Measurements from ENCODE around the gene PEX7.
"Not testable (repeated sequence)": the region's sequence is repeated elsewhere in the genome, so short reads cannot be mapped to it uniquely, and the experiment has no call there.

PEX7 gene

GRCh38 chr6:136801581-136801980 lies 20.8 kb upstream of the PEX7 start:
- Mint-ChIP-seq H3K4me1 (ENCODE audit: low read depth) (no peaks in the 10 kb centered on the region), H3K27ac (no peak overlapping the region), H3K27me3 (peaks cover 1% of the 10 kb centered on the region), H3K9me3 (ENCODE audit: low read depth) (no peaks in the 10 kb centered on the region), H3K4me3 (no peak overlapping the region), H3K36me3 (no peaks in the 10 kb centered on the region)

GRCh38 chr6:136803608-136804007 lies 18.8 kb upstream of the PEX7 start:
- no peak overlapping the region for H3K27ac Mint-ChIP-seq
- no peak overlapping the region for H3K4me3 Mint-ChIP-seq
- no peaks in the 10 kb centered on the region for H3K9me3 Mint-ChIP-seq (ENCODE audit: low read depth)
- H3K27me3 Mint-ChIP-seq, result peaks cover 1% of the 10 kb centered on the region
- no peaks in the 10 kb centered on the region for H3K4me1 Mint-ChIP-seq (ENCODE audit: low read depth)
- no peaks in the 10 kb centered on the region for H3K36me3 Mint-ChIP-seq

GRCh38 chr6:136809091-136809860 lies 13.1 kb upstream of the PEX7 start:
- H3K36me3 Mint-ChIP-seq, result no peaks in the 10 kb centered on the region
- no peak overlapping the region for H3K27ac Mint-ChIP-seq
- H3K9me3 Mint-ChIP-seq (ENCODE audit: low read depth), result no peaks in the 10 kb centered on the region
- no peaks in the 10 kb centered on the region for H3K27me3 Mint-ChIP-seq
- H3K4me1 Mint-ChIP-seq (ENCODE audit: low read depth), result peaks cover 4% of the 10 kb centered on the region
- H3K4me3 Mint-ChIP-seq, result no peak overlapping the region

- peaks cover 4% of the 10 kb centered on the region for H3K4me1 Mint-ChIP-seq (ENCODE audit: low read depth)
Measured at GRCh38 chr6:136811272-136811671, 11.1 kb upstream of the PEX7 start.

GRCh38 chr6:136812174-136812573 lies 10.2 kb upstream of the PEX7 start:
- Mint-ChIP-seq H3K4me3 (no peak overlapping the region), H3K9me3 (ENCODE audit: low read depth) (no peaks in the 10 kb centered on the region), H3K27ac (no peak overlapping the region), H3K4me1 (ENCODE audit: low read depth) (peaks cover 4% of the 10 kb centered on the region), H3K27me3 (no peaks in the 10 kb centered on the region), H3K36me3 (no peaks in the 10 kb centered on the region)

More at GRCh38 chr6:136811272-136811671, 11.1 kb upstream of the PEX7 start:
- Mint-ChIP-seq H3K9me3 (ENCODE audit: low read depth) (no peaks in the 10 kb centered on the region), H3K27ac (no peak overlapping the region), H3K36me3 (no peaks in the 10 kb centered on the region), H3K4me3 (no peak overlapping the region), H3K27me3 (no peaks in the 10 kb centered on the region)

GRCh38 chr6:136815608-136816007 lies 6.8 kb upstream of the PEX7 start:
- H3K27ac Mint-ChIP-seq; H3K4me3 Mint-ChIP-seq; H3K36me3 Mint-ChIP-seq; H3K9me3 Mint-ChIP-seq (ENCODE audit: low read depth); H3K4me1 Mint-ChIP-seq (ENCODE audit: low read depth); H3K27me3 Mint-ChIP-seq: not testable (repeated sequence)

- no peak overlapping the region for H3K27ac Mint-ChIP-seq
- no peak overlapping the region for H3K4me3 Mint-ChIP-seq
- H3K36me3 Mint-ChIP-seq, result no peaks in the 10 kb centered on the region
Measured at GRCh38 chr6:136816656-136817055, 5.7 kb upstream of the PEX7 start.

GRCh38 chr6:136820561-136820960 lies 1.8 kb upstream of the PEX7 start:
- Mint-ChIP-seq H3K27ac (no peak overlapping the region), H3K4me3 (no peak overlapping the region), H3K9me3 (ENCODE audit: low read depth) (no peaks in the 10 kb centered on the region), H3K4me1 (ENCODE audit: low read depth) (peaks cover 21% of the 10 kb centered on the region), H3K27me3 (peaks cover 5% of the 10 kb centered on the region), H3K36me3 (peaks cover 4% of the 10 kb centered on the region)

More at GRCh38 chr6:136816656-136817055, 5.7 kb upstream of the PEX7 start:
- Mint-ChIP-seq H3K4me1 (ENCODE audit: low read depth) (peaks cover 5% of the 10 kb centered on the region), H3K27me3 (peaks cover 5% of the 10 kb centered on the region), H3K9me3 (ENCODE audit: low read depth) (no peaks in the 10 kb centered on the region)

- peak overlapping the region; percentile 93 for H3K4me3 Mint-ChIP-seq
- peaks cover 25% of the 10 kb centered on the region for H3K4me1 Mint-ChIP-seq (ENCODE audit: low read depth)
- H3K36me3 Mint-ChIP-seq, result peaks cover 12% of the 10 kb centered on the region
- H3K9me3 Mint-ChIP-seq (ENCODE audit: low read depth), result no peaks in the 10 kb centered on the region
- peak overlapping the region; percentile 95 for H3K27ac Mint-ChIP-seq
- peaks cover 5% of the 10 kb centered on the region for H3K27me3 Mint-ChIP-seq
Measured at GRCh38 chr6:136822046-136822375, 381 bp upstream of the PEX7 start.

GRCh38 chr6:136823128-136823660 lies 802 bp downstream of the PEX7 start:
- Mint-ChIP-seq H3K27ac (peak overlapping the region; percentile 94), H3K9me3 (ENCODE audit: low read depth) (no peaks in the 10 kb centered on the region), H3K36me3 (peaks cover 12% of the 10 kb centered on the region), H3K4me3 (peak overlapping the region; percentile 91), H3K27me3 (peaks cover 2% of the 10 kb centered on the region), H3K4me1 (ENCODE audit: low read depth) (peaks cover 25% of the 10 kb centered on the region)

GRCh38 chr6:136826216-136826615 lies 3.8 kb downstream of the PEX7 start:
- H3K9me3 Mint-ChIP-seq (ENCODE audit: low read depth), result no peaks in the 10 kb centered on the region
- H3K4me1 Mint-ChIP-seq (ENCODE audit: low read depth), result peaks cover 23% of the 10 kb centered on the region
- H3K27me3 Mint-ChIP-seq, result no peaks in the 10 kb centered on the region
- H3K4me3 Mint-ChIP-seq, result no peak overlapping the region
- no peak overlapping the region for H3K27ac Mint-ChIP-seq
- H3K36me3 Mint-ChIP-seq, result peaks cover 31% of the 10 kb centered on the region

GRCh38 chr6:136831873-136832562 lies 9.6 kb downstream of the PEX7 start:
- Mint-ChIP-seq H3K4me1 (ENCODE audit: low read depth) (no peaks in the 10 kb centered on the region), H3K4me3 (no peak overlapping the region), H3K27me3 (no peaks in the 10 kb centered on the region), H3K36me3 (peaks cover 39% of the 10 kb centered on the region), H3K27ac (no peak overlapping the region), H3K9me3 (ENCODE audit: low read depth) (no peaks in the 10 kb centered on the region)

GRCh38 chr6:136840276-136841001 lies 18.0 kb downstream of the PEX7 start:
- no peaks in the 10 kb centered on the region for H3K4me1 Mint-ChIP-seq (ENCODE audit: low read depth)
- H3K27me3 Mint-ChIP-seq, result no peaks in the 10 kb centered on the region
- no peaks in the 10 kb centered on the region for H3K36me3 Mint-ChIP-seq
- no peak overlapping the region for H3K4me3 Mint-ChIP-seq
- H3K27ac Mint-ChIP-seq, result no peak overlapping the region
- no peaks in the 10 kb centered on the region for H3K9me3 Mint-ChIP-seq (ENCODE audit: low read depth)

GRCh38 chr6:136843210-136843609 lies 20.8 kb downstream of the PEX7 start:
- peaks cover 12% of the 10 kb centered on the region for H3K36me3 Mint-ChIP-seq
- H3K9me3 Mint-ChIP-seq (ENCODE audit: low read depth), result no peaks in the 10 kb centered on the region
- no peaks in the 10 kb centered on the region for H3K27me3 Mint-ChIP-seq
- H3K4me1 Mint-ChIP-seq (ENCODE audit: low read depth), result peaks cover 2% of the 10 kb centered on the region
- H3K27ac Mint-ChIP-seq, result no peak overlapping the region
- no peak overlapping the region for H3K4me3 Mint-ChIP-seq

GRCh38 chr6:136846046-136846445 lies 23.7 kb downstream of the PEX7 start:
- Mint-ChIP-seq H3K4me1 (ENCODE audit: low read depth) (peaks cover 5% of the 10 kb centered on the region), H3K27me3 (no peaks in the 10 kb centered on the region), H3K4me3 (no peak overlapping the region), H3K27ac (no peak overlapping the region), H3K36me3 (peaks cover 32% of the 10 kb centered on the region), H3K9me3 (ENCODE audit: low read depth) (no peaks in the 10 kb centered on the region)
